Ishikawa (cell line): ENCODE data around the gene COL23A1.

Experiments used
- EP300 ChIP-seq: IDR thresholded peaks from 2 replicates; pipeline ENCODE4 v1.6.1; 2012; ENCODE audit warnings: borderline replicate concordance
- FOXM1 ChIP-seq: IDR thresholded peaks from 2 replicates; pipeline ENCODE4 v1.6.1; 2012; ENCODE audit warnings: low read depth, borderline replicate concordance
- NFIC ChIP-seq: IDR thresholded peaks from 2 replicates; pipeline ENCODE4 v1.6.1; 2012
- REST ChIP-seq: IDR thresholded peaks from 2 replicates; pipeline ENCODE4 v1.6.1; 2012; ENCODE audit warnings: low read depth, mild to moderate bottlenecking
- TAF1 ChIP-seq: IDR thresholded peaks from 2 replicates; pipeline ENCODE4 v1.6.1; 2012; ENCODE audit warnings: low read depth, mild to moderate bottlenecking
- YY1 ChIP-seq: IDR thresholded peaks from 2 replicates; pipeline ENCODE4 v1.6.1; 2012; ENCODE audit warnings: low read depth
- ZBTB7A ChIP-seq: IDR thresholded peaks from 2 replicates; pipeline ENCODE4 v1.6.1; 2012; ENCODE audit warnings: low read depth

GRCh38 chr5:178619390-178619789 is 29.2 kb upstream of the COL23A1 start:
- TF ChIP-seq FOXM1, result no peak
- no peak for TF ChIP-seq NFIC
- no peak for TF ChIP-seq EP300
- TF ChIP-seq TAF1, result no peak
- no peak for TF ChIP-seq YY1
- TF ChIP-seq ZBTB7A, result no peak
- TF ChIP-seq REST, result no peak
